Hematopoietic multipotent progenitor cell treated with erythropoietin and hydrocortisone succinate and interleukin-3 and kit ligand, for 17 days (in vitro differentiated cells): Measurements from ENCODE around the gene SIAE.

Experiments
- DNase-seq: peaks from one replicate; pipeline ENCODE4 v3.0.0-alpha.2; 2015; ENCODE audit warnings: low spot score

The SIAE gene

GRCh38 chr11:124673333-124674167 lies at the start of gene SIAE, which contains the start of gene SPA17:
Gene SIAE, minus strand, starts transcription at chr11:124673739. Its CDS starts 31 bp downstream, at chr11:124673708.
Gene SPA17, plus strand, starts transcription at chr11:124673904. Its CDS starts 1,361 bp downstream, at chr11:124675265.
- peak; percentile 83 for DNase-seq

- DNase-seq: no peak
Measured at GRCh38 chr11:124722176-124722575, 48.6 kb upstream of the SIAE start.

- DNase-seq: no peak
Measured at GRCh38 chr11:124719534-124719933, 46.0 kb upstream of the SIAE start.

GRCh38 chr11:124718801-124719200 lies 45.3 kb upstream of the SIAE start:
- DNase-seq: no peak

GRCh38 chr11:124717786-124718651 lies 44.5 kb upstream of the SIAE start:
- DNase-seq: no peak

- no peak for DNase-seq
Measured at GRCh38 chr11:124717421-124717785, 43.9 kb upstream of the SIAE start.

GRCh38 chr11:124716591-124716990 lies 43.1 kb upstream of the SIAE start:
- DNase-seq: no peak

- DNase-seq: no peak
Measured at GRCh38 chr11:124712392-124712791, 38.9 kb upstream of the SIAE start.

GRCh38 chr11:124707829-124708228 lies 34.3 kb upstream of the SIAE start:
- DNase-seq: no peak

- DNase-seq: no peak
Measured at GRCh38 chr11:124700028-124700427, 26.5 kb upstream of the SIAE start.

- DNase-seq: no peak
Measured at GRCh38 chr11:124699547-124699946, 26.0 kb upstream of the SIAE start.

- DNase-seq: no peak
Measured at GRCh38 chr11:124693142-124693541, 19.6 kb upstream of the SIAE start.

- DNase-seq: no peak
Measured at GRCh38 chr11:124682443-124682842, 8.9 kb upstream of the SIAE start.

GRCh38 chr11:124681421-124681820 lies 7.9 kb upstream of the SIAE start:
- no peak for DNase-seq

- no peak for DNase-seq
Measured at GRCh38 chr11:124678416-124678815, 4.9 kb upstream of the SIAE start.

GRCh38 chr11:124676386-124676785 lies 2.8 kb upstream of the SIAE start:
- no peak for DNase-seq

GRCh38 chr11:124674571-124674970 lies 1.0 kb upstream of the SIAE start:
- no peak for DNase-seq

GRCh38 chr11:124674168-124674517 lies 604 bp upstream of the SIAE start:
- DNase-seq: no peak

GRCh38 chr11:124672536-124673215 lies 863 bp downstream of the SIAE start:
- DNase-seq: no peak

- DNase-seq: no peak
Measured at GRCh38 chr11:124670732-124671131, 2.8 kb downstream of the SIAE start.

- peak; percentile 61 for DNase-seq
Measured at GRCh38 chr11:124669193-124669592, 4.3 kb downstream of the SIAE start.

GRCh38 chr11:124667601-124668000 lies 5.9 kb downstream of the SIAE start:
- DNase-seq: no peak

- DNase-seq: no peak
Measured at GRCh38 chr11:124663861-124664260, 9.7 kb downstream of the SIAE start.
